HepG2 (cell line): ENCODE measurements around the gene ACAP3. TPM values are rescaled to one million over a fixed set of nuclear protein-coding genes. Genes with fewer than 3 reads are reported as not detected.

Experiments used
- BCL6 ChIP-seq: IDR thresholded peaks from 2 replicates; pipeline ENCODE4 v1.6.1; 2016; ENCODE audit warnings: missing genetic modification reagents, missing compliant biosample characterization
- CCDC6 ChIP-seq: sonication (generic); formaldehyde crosslinking; IDR thresholded peaks from 2 replicates; pipeline ENCODE4 v1.8.1; 2022; ENCODE audit warnings: mild to moderate bottlenecking, missing genetic modification reagents, moderate library complexity
- DBP ChIP-seq: sonication (generic); formaldehyde crosslinking; IDR thresholded peaks from 2 replicates; pipeline ENCODE4 v1.4.0; 2020; ENCODE audit warnings: missing genetic modification reagents; ENCODE audit errors: not compliant biosample characterization
- EP300 ChIP-seq, 3 experiments: sonication (generic) in 1 of 3; formaldehyde crosslinking in 1 of 3; IDR thresholded peaks; 2 replicates each; pipeline versions ENCODE4 v1.5.1 to v1.6.1; 2011 to 2020; ENCODE audit warnings: low read depth in 2 of 3, low read length in 2 of 3, borderline replicate concordance in 1 of 3, improper control_type of control experiment in 1 of 3, mild to moderate bottlenecking in 1 of 3, missing genetic modification reagents in 1 of 3, moderate library complexity in 1 of 3
- HINFP ChIP-seq: sonication (generic); formaldehyde crosslinking; IDR thresholded peaks from 2 replicates; pipeline ENCODE4 v1.4.0; 2020; ENCODE audit warnings: low read depth, mild to moderate bottlenecking, missing genetic modification reagents
- HNRNPLL ChIP-seq: fragments of 200-400 bp; formaldehyde crosslinking; IDR thresholded peaks from 2 replicates; pipeline ENCODE4 v1.6.1; 2017; ENCODE audit warnings: mild to moderate bottlenecking, low read depth, low read length; ENCODE audit not compliant: poor library complexity, severe bottlenecking
- IRF2 ChIP-seq: IDR thresholded peaks from 2 replicates; pipeline ENCODE4 v1.6.1; 2018; ENCODE audit warnings: missing genetic modification reagents, missing compliant biosample characterization
- KDM2A ChIP-seq: sonication (generic); formaldehyde crosslinking; IDR thresholded peaks from 2 replicates; pipeline ENCODE4 v1.4.0; 2020; ENCODE audit warnings: low read depth, missing genetic modification reagents, borderline replicate concordance
- NFIC ChIP-seq: IDR thresholded peaks from 2 replicates; pipeline ENCODE4 v1.6.1; 2012; ENCODE audit warnings: mild to moderate bottlenecking, low read length, inconsistent platforms
- PAF1 ChIP-seq: IDR thresholded peaks from 2 replicates; pipeline ENCODE4 v1.6.1; 2016; ENCODE audit warnings: missing genetic modification reagents, missing compliant biosample characterization
- PRPF4 ChIP-seq: fragments of 200-400 bp; formaldehyde crosslinking; IDR thresholded peaks from 2 replicates; pipeline ENCODE4 v1.6.1; 2016; ENCODE audit warnings: low read length, low read depth; ENCODE audit not compliant: poor library complexity, severe bottlenecking
- ZFX ChIP-seq: sonication (generic); formaldehyde crosslinking; IDR thresholded peaks from 2 replicates; pipeline ENCODE4 v1.4.0; 2020; ENCODE audit warnings: mild to moderate bottlenecking, low read depth, missing genetic modification reagents, moderate library complexity
- ZFYVE20 ChIP-seq: sonication (generic); formaldehyde crosslinking; IDR thresholded peaks from 2 replicates; pipeline ENCODE4 v1.8.0; 2023; ENCODE audit warnings: low read depth, mild to moderate bottlenecking, moderate library complexity, missing genetic modification reagents, borderline replicate concordance
- ZNF101 ChIP-seq: sonication (generic); formaldehyde crosslinking; IDR thresholded peaks from 2 replicates; pipeline ENCODE4 v1.4.0; 2020; ENCODE audit warnings: mild to moderate bottlenecking, low read depth, missing genetic modification reagents, borderline replicate concordance
- ZNF34 ChIP-seq: sonication (generic); formaldehyde crosslinking; IDR thresholded peaks from 2 replicates; pipeline ENCODE4 v1.4.0; 2020; ENCODE audit warnings: mild to moderate bottlenecking, missing genetic modification reagents, borderline replicate concordance
- ZNF367 ChIP-seq: sonication (generic); formaldehyde crosslinking; IDR thresholded peaks from 2 replicates; pipeline ENCODE4 v1.4.0; 2020; ENCODE audit warnings: missing genetic modification reagents, borderline replicate concordance
- ZNF598 ChIP-seq: sonication (generic); formaldehyde crosslinking; IDR thresholded peaks from 2 replicates; pipeline ENCODE4 v1.5.1; 2020; ENCODE audit warnings: mild to moderate bottlenecking, missing genetic modification reagents, borderline replicate concordance
- ZNF639 ChIP-seq: conservative IDR thresholded peaks from 2 replicates; pipeline ENCODE4 v1.6.1; 2018; ENCODE audit warnings: missing genetic modification reagents
- ZNF766 ChIP-seq: sonication (generic); formaldehyde crosslinking; IDR thresholded peaks from 2 replicates; pipeline ENCODE4 v1.5.0; 2020; ENCODE audit warnings: missing genetic modification reagents, borderline replicate concordance
- polyA plus RNA-seq, 8 experiments: library from polyadenylated mRNA; depleted of rRNA in 3 of 8; stranded (reverse) in 7 of 8; unstranded in 1 of 8; fragments of >200 nt; fragmentation: Illumina TruSeq in 4 of 8; extraction: Trizol in 4 of 8; gene quantifications; 2 replicates each; pipeline versions ENCODE4 v1.2.1 to v1.2.3, GENCODE V29; 2011 to 2016; ENCODE audit warnings: low read depth in 4 of 8, missing spikeins in 1 of 8, mixed read lengths in 1 of 8; ENCODE audit not compliant: insufficient read depth in 1 of 8
- total RNA-seq, 5 experiments: library from RNA; depleted of rRNA; stranded (reverse); fragments of >200 nt; fragmentation: Illumina TruSeq; extraction: Trizol; gene quantifications; 2 replicates each; pipeline ENCODE4 v1.2.3, GENCODE V29; 2016; ENCODE audit warnings: low read depth in 1 of 5
- TF ChIP-seq, protein P1 (sequence below): sonication (generic); formaldehyde crosslinking; IDR thresholded peaks from 2 replicates; pipeline ENCODE4 v1.4.0; 2020; ENCODE audit warnings: low read depth, mild to moderate bottlenecking, missing genetic modification reagents

The ACAP3 gene
- total and polyA plus RNA-seq, 2 of the 13 experiments (the other 11 are each of a cell fraction or from before 2014, with no cell fraction given): 29.4 to 50.8 TPM

DNA sequence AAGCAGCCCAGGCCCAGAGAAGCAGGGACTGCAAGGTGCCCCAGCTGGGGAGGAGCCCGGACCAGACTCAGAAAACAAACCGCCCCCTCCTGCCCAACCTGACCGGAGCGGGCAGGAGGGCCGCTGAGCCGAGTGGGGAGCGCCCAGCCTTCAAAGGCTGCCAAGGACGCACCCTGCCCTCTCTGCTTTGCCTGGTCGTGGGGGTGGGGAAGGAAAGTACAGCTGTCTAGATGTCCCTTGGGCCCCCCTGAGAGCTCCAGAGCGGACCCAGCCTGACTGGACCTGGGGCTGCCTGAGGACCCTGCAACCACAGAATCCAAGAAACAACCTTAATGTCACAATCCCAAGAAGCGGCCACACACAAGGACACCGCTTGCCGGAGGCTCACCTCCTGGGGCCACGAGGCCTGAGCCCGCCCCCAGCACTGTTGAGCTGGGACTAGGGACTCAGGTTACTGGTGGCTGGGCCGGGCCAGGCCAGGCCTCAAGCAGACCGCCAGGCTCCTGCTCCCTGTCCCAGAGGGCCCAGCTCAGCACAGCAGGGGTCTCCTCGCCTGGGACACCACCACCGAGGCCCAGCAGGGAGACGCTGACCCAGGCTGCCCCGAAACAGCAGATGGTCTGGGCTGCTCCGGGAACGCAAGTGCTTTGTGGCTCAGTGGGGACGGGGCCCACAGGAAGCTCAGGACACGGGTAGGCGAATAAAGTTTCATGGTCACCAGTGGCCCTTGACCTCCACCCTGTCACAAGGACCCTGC, 40.1 kb upstream of the ACAP3 start (continued):
- TF ChIP-seq DBP (CRISPR knock-in tag): no peak
- 0 out of 2 replicates have a peak, but pooled peaks have one; percentile 15 for TF ChIP-seq BCL6 (CRISPR knock-in tag)
- peak; percentile 51 for TF ChIP-seq KDM2A
- peak; percentile 78; the same call in 1 of the 2 replicates for TF ChIP-seq ZNF34 (CRISPR knock-in tag)
- TF ChIP-seq ZNF101 (CRISPR knock-in tag): 0 out of 2 replicates have a peak, but pooled peaks have one; percentile 61
- TF ChIP-seq NFIC: no peak
- 0 out of 2 replicates have a peak, but pooled peaks have one; percentile 24 for TF ChIP-seq HINFP
- TF ChIP-seq ZNF639 (CRISPR knock-in tag): no peak; the same call in 1 of the 2 replicates
- TF ChIP-seq, protein P1, sequence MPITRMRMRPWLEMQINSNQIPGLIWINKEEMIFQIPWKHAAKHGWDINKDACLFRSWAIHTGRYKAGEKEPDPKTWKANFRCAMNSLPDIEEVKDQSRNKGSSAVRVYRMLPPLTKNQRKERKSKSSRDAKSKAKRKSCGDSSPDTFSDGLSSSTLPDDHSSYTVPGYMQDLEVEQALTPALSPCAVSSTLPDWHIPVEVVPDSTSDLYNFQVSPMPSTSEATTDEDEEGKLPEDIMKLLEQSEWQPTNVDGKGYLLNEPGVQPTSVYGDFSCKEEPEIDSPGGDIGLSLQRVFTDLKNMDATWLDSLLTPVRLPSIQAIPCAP (CRISPR knock-in tag): no peak
- TF ChIP-seq ZNF598 (CRISPR knock-in tag): no peak
- peak in 1 of 2 experiments; percentile 24; a peak in 1 of 4 replicates for TF ChIP-seq EP300 (IDR thresholded peaks at IDR 0.05; ENCODE audit: low read depth in 2 of 2, low read length in 2 of 2)
- no peak for TF ChIP-seq EP300 (CRISPR knock-in tag; IDR thresholded peaks at IDR 0.05; ENCODE audit: borderline replicate concordance)
- TF ChIP-seq CCDC6 (CRISPR knock-in tag): peak; percentile 30; the same call in 1 of the 2 replicates
- TF ChIP-seq ZFYVE20 (CRISPR knock-in tag): no peak
- TF ChIP-seq ZNF766 (CRISPR knock-in tag): no peak
- peak; percentile 59 for TF ChIP-seq HNRNPLL
- no peak for TF ChIP-seq ZNF367 (CRISPR knock-in tag)
- TF ChIP-seq IRF2 (CRISPR knock-in tag): peak; percentile 25; the same call in 1 of the 2 replicates
- TF ChIP-seq PAF1 (CRISPR knock-in tag): no peak
- peak; percentile 24 for TF ChIP-seq PRPF4
- TF ChIP-seq ZFX (CRISPR knock-in tag): peak; percentile 94
